PC-9 (cell line): Measurements from ENCODE around the gene SIT1.

Experiments
- CTCF ChIP-seq: fragments of 200-600 bp; sonication (generic); conservative IDR thresholded peaks from 2 replicates; pipeline ENCODE4 v1.6.1; 2017; ENCODE audit warnings: mixed run types, antibody characterized with exemption, mild to moderate bottlenecking, moderate library complexity
- EZH2 ChIP-seq: fragments of 200-600 bp; sonication (generic); IDR thresholded peaks from 2 replicates; pipeline ENCODE4 v1.8.0; 2017; ENCODE audit warnings: antibody characterized with exemption, low read depth

GRCh38 chr9:35666549-35666948, 15.8 kb upstream of the SIT1 start:
- TF ChIP-seq CTCF (no peak), EZH2 (no peak)
